ENCODE results near the gene RGS10. TPM values are rescaled to one million over a fixed set of nuclear protein-coding genes. Genes with fewer than 3 reads are reported as not detected.

Gene RGS10
- total RNA-seq, 2 donors from 2014 or later, result 17.8 to 23.6 TPM

- TF ChIP-seq CTCF (IDR thresholded peaks at IDR 0.05), result no peak
- no peak for DNase-seq
- no peak overlapping the region for H3K9ac ChIP-seq (ENCODE audit: low read depth in 2 of 2, low read length in 2 of 2)
- intact Hi-C loops (cut with DNase I), result no loop called here
- H3K27ac ChIP-seq, result no peak overlapping the region
- H3K4me3 ChIP-seq, result no peak overlapping the region
- no peaks in the 10 kb centered on the region for H3K36me3 ChIP-seq
- H3K4me1 ChIP-seq, result no peaks in the 10 kb centered on the region
- no peaks in the 10 kb centered on the region for H3K9me3 ChIP-seq
- H3K27me3 ChIP-seq, result no peaks in the 10 kb centered on the region
Observed at GRCh38 chr10:119504651-119505050, 37.9 kb downstream of the RGS10 start.

GRCh38 chr10:119503821-119504220, 38.7 kb downstream of the RGS10 start:
- Histone ChIP-seq H3K4me1 (no peaks in the 10 kb centered on the region), H3K36me3 (no peaks in the 10 kb centered on the region), H3K27me3 (no peaks in the 10 kb centered on the region), H3K27ac (no peak overlapping the region), H3K9me3 (no peaks in the 10 kb centered on the region), H3K4me3 (no peak overlapping the region), H3K9ac (ENCODE audit: low read depth in 2 of 2, low read length in 2 of 2) (no peak overlapping the region)
- TF ChIP-seq CTCF (IDR thresholded peaks at IDR 0.05), result no peak
- intact Hi-C loops (cut with DNase I), result no loop called here
- DNase-seq, result no peak

- Histone ChIP-seq H3K4me3 (no peak overlapping the region), H3K36me3 (no peaks in the 10 kb centered on the region), H3K9me3 (no peaks in the 10 kb centered on the region), H3K27ac (no peak overlapping the region), H3K4me1 (no peaks in the 10 kb centered on the region), H3K27me3 (no peaks in the 10 kb centered on the region), H3K9ac (ENCODE audit: low read depth in 2 of 2, low read length in 2 of 2) (no peak overlapping the region)
- no peak for DNase-seq
- TF ChIP-seq CTCF (IDR thresholded peaks at IDR 0.05), result no peak
- intact Hi-C loops (cut with DNase I), result no loop called here
Observed at GRCh38 chr10:119502618-119503155, 39.8 kb downstream of the RGS10 start.

GRCh38 chr10:119502209-119502608, 40.3 kb downstream of the RGS10 start:
- Histone ChIP-seq H3K4me1 (no peaks in the 10 kb centered on the region), H3K27me3 (no peaks in the 10 kb centered on the region), H3K36me3 (no peaks in the 10 kb centered on the region), H3K4me3 (no peak overlapping the region), H3K9me3 (no peaks in the 10 kb centered on the region), H3K9ac (ENCODE audit: low read depth in 2 of 2, low read length in 2 of 2) (no peak overlapping the region), H3K27ac (no peak overlapping the region)
- TF ChIP-seq CTCF (IDR thresholded peaks at IDR 0.05), result no peak
- no peak for DNase-seq
- intact Hi-C loops (cut with DNase I), result no loop called here

GRCh38 chr10:119501690-119502089, 40.8 kb downstream of the RGS10 start:
- Histone ChIP-seq H3K9me3 (no peaks in the 10 kb centered on the region), H3K27ac (no peak overlapping the region), H3K9ac (ENCODE audit: low read depth in 2 of 2, low read length in 2 of 2) (no peak overlapping the region), H3K36me3 (no peaks in the 10 kb centered on the region), H3K4me1 (no peaks in the 10 kb centered on the region), H3K4me3 (no peak overlapping the region), H3K27me3 (no peaks in the 10 kb centered on the region)
- DNase-seq, result no peak
- no peak for TF ChIP-seq CTCF (IDR thresholded peaks at IDR 0.05)
- intact Hi-C loops (cut with DNase I), result no loop called here

All from colonic mucosa (tissue), 4 donors.